Jurkat, Clone E6-1 (cell line): ENCODE data around the gene CYSRT1. TPM values are rescaled to one million over a fixed set of nuclear protein-coding genes. Genes with fewer than 3 reads are reported as not detected.

Source experiments
- DNase-seq: peaks from one replicate; pipeline ENCODE4 v3.0.0-alpha.2; 2011; ENCODE audit warnings: low read depth, low spot score
- H3K4me3 ChIP-seq: 2 replicates; pipeline ENCODE4 v1.5.1; 2011; ENCODE audit warnings: mild to moderate bottlenecking, low read length, control low read depth, moderate library complexity
- polyA plus RNA-seq: library from polyadenylated mRNA; unstranded; fragments of >200 nt; gene quantifications from one replicate; pipeline ENCODE4 v1.2.1, GENCODE V29; 2012; ENCODE audit warnings: missing spikeins; ENCODE audit not compliant: insufficient read length, insufficient read depth

Gene CYSRT1
- not detected for polyA plus RNA-seq

- H3K4me3 ChIP-seq, result peak within 1 kb of the TSS; percentile 81
- no peak for DNase-seq
Measured at GRCh38 chr9:137224830-137225694, at the start of gene CYSRT1. CYSRT1 (plus strand) TSS chr9:137225174; CDS start chr9:137225622, 448 bp downstream.

- DNase-seq, result no peak
- no peak overlapping the region for H3K4me3 ChIP-seq
Measured at GRCh38 chr9:137175345-137175961, 49.5 kb upstream of the CYSRT1 start.

GRCh38 chr9:137176302-137177182 is 48.4 kb upstream of the CYSRT1 start:
- no peak for DNase-seq
- H3K4me3 ChIP-seq, result no peak overlapping the region

GRCh38 chr9:137178201-137178938 is 46.6 kb upstream of the CYSRT1 start:
- DNase-seq, result no peak
- no peak overlapping the region for H3K4me3 ChIP-seq

GRCh38 chr9:137178939-137179630 is 45.9 kb upstream of the CYSRT1 start:
- no peak for DNase-seq

GRCh38 chr9:137179761-137180160 is 45.2 kb upstream of the CYSRT1 start:
- DNase-seq, result no peak
- H3K4me3 ChIP-seq, result no peak overlapping the region

More at GRCh38 chr9:137178939-137179630, 45.9 kb upstream of the CYSRT1 start:
- H3K4me3 ChIP-seq, result no peak overlapping the region

- no peak for DNase-seq
- H3K4me3 ChIP-seq, result no peak overlapping the region
Measured at GRCh38 chr9:137180491-137180890, 44.5 kb upstream of the CYSRT1 start.

- no peak overlapping the region for H3K4me3 ChIP-seq
- no peak for DNase-seq
Measured at GRCh38 chr9:137181680-137182079, 43.3 kb upstream of the CYSRT1 start.

GRCh38 chr9:137182836-137183235 is 42.1 kb upstream of the CYSRT1 start:
- no peak for DNase-seq
- no peak overlapping the region for H3K4me3 ChIP-seq

GRCh38 chr9:137183980-137184595 is 40.9 kb upstream of the CYSRT1 start:
- no peak overlapping the region for H3K4me3 ChIP-seq
- DNase-seq, result no peak

- H3K4me3 ChIP-seq, result no peak overlapping the region
- DNase-seq, result no peak
Measured at GRCh38 chr9:137184881-137185660, 39.9 kb upstream of the CYSRT1 start.

- no peak overlapping the region for H3K4me3 ChIP-seq
- no peak for DNase-seq
Measured at GRCh38 chr9:137185921-137186320, 39.1 kb upstream of the CYSRT1 start.

- H3K4me3 ChIP-seq, result no peak overlapping the region
- no peak for DNase-seq
Measured at GRCh38 chr9:137186385-137186784, 38.6 kb upstream of the CYSRT1 start.

- DNase-seq, result no peak
Measured at GRCh38 chr9:137187386-137187785, 37.6 kb upstream of the CYSRT1 start.

GRCh38 chr9:137188086-137188489 is 36.9 kb upstream of the CYSRT1 start:
- no peak for DNase-seq
- peak overlapping the region; percentile 96 for H3K4me3 ChIP-seq

More at GRCh38 chr9:137187386-137187785, 37.6 kb upstream of the CYSRT1 start:
- peak overlapping the region; percentile 96 for H3K4me3 ChIP-seq

- H3K4me3 ChIP-seq, result peak within 1 kb of the TSS; percentile 96
- peak; percentile 86 for DNase-seq
Measured at GRCh38 chr9:137188490-137189296, 36.3 kb upstream of the CYSRT1 start, which contains the start of the genes ANAPC2 and SSNA1. ANAPC2 (minus strand) TSS chr9:137188560; CDS start chr9:137188532, 28 bp downstream. SSNA1 (plus strand) TSS chr9:137188676; CDS start chr9:137188727, 51 bp downstream.
